HepG2 (cell line): Measurements from ENCODE around the gene MAP3K4.

ENCODE experiments used
- ATAD3A ChIP-seq: sonication (generic); formaldehyde crosslinking; IDR thresholded peaks from 2 replicates; pipeline ENCODE4 v1.4.0; 2020; ENCODE audit warnings: missing genetic modification reagents
- EZH2 ChIP-seq: conservative IDR thresholded peaks from 2 replicates; pipeline ENCODE4 v1.6.1; 2012; ENCODE audit warnings: mild to moderate bottlenecking, low read depth, low read length, moderate library complexity
- HMGA1 ChIP-seq: sonication (generic); formaldehyde crosslinking; conservative IDR thresholded peaks from 2 replicates; pipeline ENCODE4 v1.4.0; 2020; ENCODE audit warnings: missing genetic modification reagents
- NFKBIZ ChIP-seq: IDR thresholded peaks from 2 replicates; pipeline ENCODE4 v1.6.1; 2018; ENCODE audit warnings: missing genetic modification reagents, missing compliant biosample characterization
- POLR2A ChIP-seq, 2 experiments: IDR thresholded peaks; 2 replicates each; pipeline ENCODE4 v1.6.1; 2011; ENCODE audit warnings: low read depth in 2 of 2, low read length in 2 of 2, mild to moderate bottlenecking in 1 of 2, moderate library complexity in 1 of 2; ENCODE audit not compliant: insufficient read depth in 1 of 2
- TAF1 ChIP-seq: sonication (generic); formaldehyde crosslinking; IDR thresholded peaks from 2 replicates; pipeline ENCODE4 v1.4.0; 2020; ENCODE audit warnings: missing genetic modification reagents
- TBL1XR1 ChIP-seq: fragments of 150-350 bp; IDR thresholded peaks from 2 replicates; pipeline ENCODE4 v1.6.1; 2014; ENCODE audit warnings: borderline replicate concordance, low read length; ENCODE audit not compliant: partially characterized antibody
- ZNF317 ChIP-seq: sonication (generic); formaldehyde crosslinking; IDR thresholded peaks from 2 replicates; pipeline ENCODE4 v1.5.0; 2020; ENCODE audit warnings: mild to moderate bottlenecking, missing genetic modification reagents
- ZNF556 ChIP-seq: sonication (generic); formaldehyde crosslinking; IDR thresholded peaks from 2 replicates; pipeline ENCODE4 v1.4.0; 2020; ENCODE audit warnings: mild to moderate bottlenecking, missing genetic modification reagents, borderline replicate concordance
- TF ChIP-seq, protein P1 (sequence below): sonication (generic); formaldehyde crosslinking; IDR thresholded peaks from 2 replicates; pipeline ENCODE4 v1.4.0; 2020; ENCODE audit warnings: missing genetic modification reagents, borderline replicate concordance
- TF ChIP-seq, protein P2 (sequence below): sonication (generic); formaldehyde crosslinking; IDR thresholded peaks from 2 replicates; pipeline ENCODE4 v1.4.0; 2020; ENCODE audit warnings: missing genetic modification reagents

DNA sequence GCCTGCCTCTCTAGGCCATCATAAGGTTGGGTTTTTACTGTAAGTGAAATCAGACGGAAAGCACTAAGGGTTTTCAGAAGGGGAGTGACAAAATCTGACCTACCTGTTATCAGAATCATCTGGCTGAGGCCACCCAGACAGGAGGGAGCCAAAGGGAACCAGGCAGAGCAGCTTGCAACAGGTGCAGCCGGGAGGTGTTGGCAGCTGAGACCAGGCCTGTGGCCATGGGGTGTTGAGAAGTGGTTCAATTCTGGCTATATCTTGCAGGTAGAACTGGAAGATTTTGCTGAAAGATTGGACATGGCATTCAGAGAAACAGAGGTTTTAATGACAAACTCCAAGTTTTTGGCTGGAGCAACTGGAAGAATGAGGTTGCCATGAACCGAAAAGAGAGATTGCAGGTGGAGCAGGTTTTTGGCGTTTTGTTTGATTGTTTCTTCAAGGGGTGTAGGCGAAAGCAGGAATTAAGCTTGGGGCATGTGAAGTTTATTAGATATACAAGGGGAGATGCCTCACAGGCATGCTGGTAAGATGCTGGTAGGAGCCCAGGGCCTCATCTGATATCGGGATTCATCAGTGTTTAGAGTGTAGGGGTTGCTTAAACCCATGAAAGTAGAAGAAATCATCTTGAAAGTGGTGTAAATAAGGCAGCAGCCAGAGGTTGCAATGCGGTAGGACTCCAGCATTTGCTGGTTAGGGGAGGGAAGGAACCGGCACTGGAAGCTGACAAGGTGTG, 35.1 kb upstream of the MAP3K4 start:
- TF ChIP-seq ATAD3A (no peak), ZNF317 (CRISPR knock-in tag) (no peak), HMGA1 (CRISPR knock-in tag) (no peak), ZNF556 (no peak), TAF1 (CRISPR knock-in tag) (no peak), EZH2 (no peak), TBL1XR1 (no peak), POLR2A (IDR thresholded peaks at IDR 0.05; ENCODE audit: insufficient read depth in 1 of 2, low read depth in 2 of 2, low read length in 2 of 2) (no peak), NFKBIZ (CRISPR knock-in tag) (no peak)
- TF ChIP-seq, protein P1, sequence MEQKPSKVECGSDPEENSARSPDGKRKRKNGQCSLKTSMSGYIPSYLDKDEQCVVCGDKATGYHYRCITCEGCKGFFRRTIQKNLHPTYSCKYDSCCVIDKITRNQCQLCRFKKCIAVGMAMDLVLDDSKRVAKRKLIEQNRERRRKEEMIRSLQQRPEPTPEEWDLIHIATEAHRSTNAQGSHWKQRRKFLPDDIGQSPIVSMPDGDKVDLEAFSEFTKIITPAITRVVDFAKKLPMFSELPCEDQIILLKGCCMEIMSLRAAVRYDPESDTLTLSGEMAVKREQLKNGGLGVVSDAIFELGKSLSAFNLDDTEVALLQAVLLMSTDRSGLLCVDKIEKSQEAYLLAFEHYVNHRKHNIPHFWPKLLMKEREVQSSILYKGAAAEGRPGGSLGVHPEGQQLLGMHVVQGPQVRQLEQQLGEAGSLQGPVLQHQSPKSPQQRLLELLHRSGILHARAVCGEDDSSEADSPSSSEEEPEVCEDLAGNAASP, result no peak
- TF ChIP-seq, protein P2, sequence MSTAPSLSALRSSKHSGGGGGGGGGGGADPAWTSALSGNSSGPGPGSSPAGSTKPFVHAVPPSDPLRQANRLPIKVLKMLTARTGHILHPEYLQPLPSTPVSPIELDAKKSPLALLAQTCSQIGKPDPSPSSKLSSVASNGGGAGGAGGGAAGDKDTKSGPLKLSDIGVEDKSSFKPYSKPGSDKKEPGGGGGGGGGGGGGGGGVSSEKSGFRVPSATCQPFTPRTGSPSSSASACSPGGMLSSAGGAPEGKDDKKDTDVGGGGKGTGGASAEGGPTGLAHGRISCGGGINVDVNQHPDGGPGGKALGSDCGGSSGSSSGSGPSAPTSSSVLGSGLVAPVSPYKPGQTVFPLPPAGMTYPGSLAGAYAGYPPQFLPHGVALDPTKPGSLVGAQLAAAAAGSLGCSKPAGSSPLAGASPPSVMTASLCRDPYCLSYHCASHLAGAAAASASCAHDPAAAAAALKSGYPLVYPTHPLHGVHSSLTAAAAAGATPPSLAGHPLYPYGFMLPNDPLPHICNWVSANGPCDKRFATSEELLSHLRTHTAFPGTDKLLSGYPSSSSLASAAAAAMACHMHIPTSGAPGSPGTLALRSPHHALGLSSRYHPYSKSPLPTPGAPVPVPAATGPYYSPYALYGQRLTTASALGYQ (CRISPR knock-in tag), result no peak
